Measurements from ENCODE around the gene PADI2. TPM values are rescaled to one million over a fixed set of nuclear protein-coding genes. Genes with fewer than 3 reads are reported as not detected.

The PADI2 gene
- total RNA-seq, 1 experiment from 2014 or later = 3.0 TPM

GRCh38 chr1:17134034-17134433 is 14.8 kb upstream of the PADI2 start:
- no peak overlapping the region for H3K27ac Mint-ChIP-seq
- Histone ChIP-seq H3K23me2 (ENCODE audit: insufficient read length, low read depth, low read length, poor library complexity, severe bottlenecking) (peaks cover 3% of the 10 kb centered on the region), H3K4ac (ENCODE audit: low read depth, low read length) (no peak overlapping the region), H3K9ac (ENCODE audit: extremely low read depth, insufficient read length, low read length) (no peak overlapping the region), H4K8ac (replicated peaks; ENCODE audit: insufficient read length, low read depth, low read length) (no peak overlapping the region), H2AFZ (ENCODE audit: low read length) (no peak overlapping the region), H3K27me3 (ENCODE audit: insufficient read depth, low read length) (no peaks in the 10 kb centered on the region), H4K5ac (ENCODE audit: insufficient read length, low read depth, low read length) (no peak overlapping the region), H2BK12ac (ENCODE audit: insufficient read length, low read depth, low read length) (no peak overlapping the region), H2BK5ac (ENCODE audit: insufficient read length, low read length) (no peak overlapping the region), H3K23ac (ENCODE audit: insufficient read length, low read depth, low read length) (no peak overlapping the region), H2BK20ac (ENCODE audit: low read depth, low read length, poor library complexity, severe bottlenecking) (no peak overlapping the region), H3K14ac (ENCODE audit: insufficient read depth, low read length) (no peak overlapping the region), H2BK15ac (ENCODE audit: low read depth, low read length) (no peak overlapping the region), H3K4me2 (ENCODE audit: insufficient read depth, insufficient read length, low read length) (no peak overlapping the region), H3K18ac (ENCODE audit: insufficient read length, low read depth, low read length) (no peak overlapping the region), H3K9me3 (ENCODE audit: control insufficient read depth, low read depth, low read length) (no peaks in the 10 kb centered on the region), H2BK120ac (ENCODE audit: low read depth, low read length, poor library complexity, severe bottlenecking) (no peak overlapping the region), H4K20me1 (ENCODE audit: control insufficient read depth, insufficient read depth, insufficient read length) (no peaks in the 10 kb centered on the region), H3K79me1 (ENCODE audit: insufficient read depth, low read depth, low read length, poor library complexity, severe bottlenecking) (no peaks in the 10 kb centered on the region), H4K91ac (ENCODE audit: insufficient read length, low read depth, low read length) (no peak overlapping the region), H3K27ac (ENCODE audit: insufficient read length, low read depth, low read length) (no peak overlapping the region), H3T11ph (ENCODE audit: low read length) (no peak overlapping the region), H3K56ac (ENCODE audit: insufficient read length, low read depth, low read length) (no peak overlapping the region), H3K4me1 (ENCODE audit: insufficient read depth, low read length) (peaks cover 7% of the 10 kb centered on the region; the same call in 1 of the 2 replicates), H2AK5ac (ENCODE audit: insufficient read length, low read length) (no peak overlapping the region), H3K79me2 (ENCODE audit: insufficient read depth, low read length) (no peaks in the 10 kb centered on the region)
- WGBS (ENCODE audit: extremely low coverage, insufficient read length, low lambda C conversion rate) = no CpG with 5 or more reads among the region's 4 CpGs
- H3K9me3 Mint-ChIP-seq = peaks cover 7 to 15% of the 10 kb centered on the region in 2 experiments; a peak in 4 of 5 replicates
- H3K27me3 Mint-ChIP-seq (ENCODE audit: low read depth) = peaks cover 6% of the 10 kb centered on the region
- no peak for TF ChIP-seq CTCF (conservative IDR thresholded peaks at IDR 0.05)
- DNase-seq = no peak
- peaks cover 23 to 31% of the 10 kb centered on the region in 2 experiments for H3K4me1 Mint-ChIP-seq
- no peak overlapping the region for H3K4me3 Mint-ChIP-seq
- H3K36me3 Mint-ChIP-seq (ENCODE audit: insufficient read depth in 1 of 3, low read depth in 3 of 3) = peaks cover 0 to 4% (median 2%) of the 10 kb centered on the region in 3 experiments; a peak in 2 of 7 replicates
